ENCODE data around the gene SGSM1. TPM values are rescaled to one million over a fixed set of nuclear protein-coding genes. Genes with fewer than 3 reads are reported as not detected.

Gene SGSM1
- total RNA-seq, 1 donor from 2014 or later = 3.7 TPM

- no peak overlapping the region for H3K4me3 Mint-ChIP-seq
- peaks cover 10% of the 10 kb centered on the region for H3K4me1 Mint-ChIP-seq (ENCODE audit: unreplicated experiment)
- H3K36me3 Mint-ChIP-seq = no peaks in the 10 kb centered on the region
- no peak overlapping the region for H3K27ac Mint-ChIP-seq
- no peaks in the 10 kb centered on the region for H3K9me3 Mint-ChIP-seq
- DNase-seq (ENCODE audit: extremely low spot score, unreplicated experiment) = no peak
- peak; percentile 91 for TF ChIP-seq CTCF (conservative IDR thresholded peaks at IDR 0.05)
- H3K27me3 Mint-ChIP-seq = peaks cover 4% of the 10 kb centered on the region
Measured at GRCh38 chr22:24803064-24803542, 2.9 kb upstream of the SGSM1 start.

- Mint-ChIP-seq H3K9me3 (no peaks in the 10 kb centered on the region), H3K4me1 (ENCODE audit: unreplicated experiment) (peaks cover 23% of the 10 kb centered on the region), H3K27me3 (peaks cover 9% of the 10 kb centered on the region), H3K36me3 (no peaks in the 10 kb centered on the region), H3K27ac (no peak overlapping the region), H3K4me3 (peak overlapping the region; percentile 78)
- DNase-seq (ENCODE audit: extremely low spot score, unreplicated experiment) = no peak
- no peak for TF ChIP-seq CTCF (conservative IDR thresholded peaks at IDR 0.05)
Measured at GRCh38 chr22:24806663-24807001, 621 bp downstream of the SGSM1 start.

- peaks cover 9% of the 10 kb centered on the region for H3K27me3 Mint-ChIP-seq
- no peaks in the 10 kb centered on the region for H3K36me3 Mint-ChIP-seq
- TF ChIP-seq CTCF (conservative IDR thresholded peaks at IDR 0.05) = no peak
- peak overlapping the region; percentile 48 for H3K27ac Mint-ChIP-seq
- H3K9me3 Mint-ChIP-seq = no peaks in the 10 kb centered on the region
- peaks cover 19% of the 10 kb centered on the region for H3K4me1 Mint-ChIP-seq (ENCODE audit: unreplicated experiment)
- H3K4me3 Mint-ChIP-seq = peak overlapping the region; percentile 82
- DNase-seq (ENCODE audit: extremely low spot score, unreplicated experiment) = no peak
Measured at GRCh38 chr22:24807284-24807950, 1.4 kb downstream of the SGSM1 start.

GRCh38 chr22:24809331-24809730 is 3.3 kb downstream of the SGSM1 start:
- Mint-ChIP-seq H3K27ac (peak overlapping the region; percentile 38), H3K4me3 (peak overlapping the region; percentile 21), H3K9me3 (no peaks in the 10 kb centered on the region), H3K36me3 (no peaks in the 10 kb centered on the region), H3K27me3 (peaks cover 9% of the 10 kb centered on the region), H3K4me1 (ENCODE audit: unreplicated experiment) (peaks cover 19% of the 10 kb centered on the region)
- DNase-seq (ENCODE audit: extremely low spot score, unreplicated experiment) = no peak
- no peak for TF ChIP-seq CTCF (conservative IDR thresholded peaks at IDR 0.05)

GRCh38 chr22:24810043-24810749 is 4.2 kb downstream of the SGSM1 start:
- H3K27me3 Mint-ChIP-seq = peaks cover 9% of the 10 kb centered on the region
- H3K4me1 Mint-ChIP-seq (ENCODE audit: unreplicated experiment) = peaks cover 19% of the 10 kb centered on the region
- TF ChIP-seq CTCF (conservative IDR thresholded peaks at IDR 0.05) = no peak
- no peaks in the 10 kb centered on the region for H3K9me3 Mint-ChIP-seq
- peak overlapping the region; percentile 1 for H3K4me3 Mint-ChIP-seq
- peak overlapping the region; percentile 48 for H3K27ac Mint-ChIP-seq
- DNase-seq (ENCODE audit: extremely low spot score, unreplicated experiment) = no peak
- H3K36me3 Mint-ChIP-seq = no peaks in the 10 kb centered on the region

All from type B pancreatic cell (in vitro differentiated cells).